SH-SY5Y (cell line): ENCODE measurements around the gene DCHS1.

Source experiments
- GATA2 ChIP-seq: IDR thresholded peaks from 2 replicates; pipeline ENCODE4 v1.6.1; 2011; ENCODE audit warnings: mild to moderate bottlenecking, low read depth, low read length
- GATA3 ChIP-seq: IDR thresholded peaks from 2 replicates; pipeline ENCODE4 v1.6.1; 2011; ENCODE audit warnings: low read depth, mild to moderate bottlenecking, low read length, moderate library complexity

GRCh38 chr11:6633422-6634408 lies 21.9 kb downstream of the DCHS1 start:
- TF ChIP-seq GATA2, result no peak
- TF ChIP-seq GATA3, result no peak
